PFSK-1 (cell line): Measurements from ENCODE around the gene C10orf71.

Experiments used
- POLR2AphosphoS5 ChIP-seq: IDR thresholded peaks from 2 replicates; pipeline ENCODE4 v1.6.1; 2012; ENCODE audit warnings: low read depth, mild to moderate bottlenecking, control low read depth, low read length, moderate library complexity
- SIN3A ChIP-seq: IDR thresholded peaks from 2 replicates; pipeline ENCODE4 v1.6.1; 2012; ENCODE audit warnings: mild to moderate bottlenecking, low read length, moderate library complexity, borderline replicate concordance; ENCODE audit not compliant: insufficient read depth
- TAF1 ChIP-seq: IDR thresholded peaks from 2 replicates; pipeline ENCODE4 v1.6.1; 2012; ENCODE audit warnings: low read length, control low read depth, borderline replicate concordance; ENCODE audit not compliant: insufficient read depth
- TF ChIP-seq, protein P1 (sequence below), 2 experiments: IDR thresholded peaks; 2 replicates each; pipeline versions ENCODE4 v1.6.1 to v1.8.0; 2011 to 2012; ENCODE audit warnings: low read depth in 2 of 2, low read length in 2 of 2, control low read depth in 1 of 2, inconsistent platforms in 1 of 2, mild to moderate bottlenecking in 1 of 2, moderate library complexity in 1 of 2; ENCODE audit not compliant: insufficient read depth in 1 of 2

DNA sequence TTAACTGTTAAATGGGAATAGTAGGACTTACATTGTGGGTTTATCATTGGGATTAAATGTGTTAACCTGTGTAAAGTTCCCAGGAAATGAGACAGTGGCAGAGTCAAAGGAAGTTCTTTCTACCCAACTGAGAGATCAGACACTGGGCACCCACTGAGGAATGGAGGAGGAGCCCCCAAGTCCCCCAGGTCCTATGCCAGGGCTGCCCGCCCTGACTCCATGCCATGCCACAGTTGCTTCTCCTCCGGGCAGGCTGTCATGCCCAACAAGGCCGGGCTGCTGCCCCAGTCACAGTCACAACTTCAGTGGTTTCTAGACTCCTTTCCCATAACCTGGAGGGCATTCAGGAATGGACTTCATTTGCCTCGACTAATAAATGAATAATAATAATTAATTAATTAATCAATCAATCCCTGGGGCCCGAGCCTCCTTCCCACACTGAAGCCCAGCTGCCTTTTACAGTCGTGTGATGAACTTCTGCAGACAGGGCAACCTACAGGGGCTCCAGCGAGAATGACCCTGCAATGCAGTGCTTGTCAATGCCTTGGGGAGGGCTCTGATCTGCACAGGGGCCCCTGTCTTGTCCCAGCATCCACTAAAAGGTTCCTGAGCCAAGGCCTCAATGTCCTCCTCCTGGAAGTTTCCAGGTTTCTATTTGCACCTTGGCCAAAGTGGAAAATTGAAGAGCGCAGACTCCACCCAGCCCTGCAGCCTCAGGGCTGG, 64.5 kb downstream of the C10orf71 start:
- TF ChIP-seq, protein P1, sequence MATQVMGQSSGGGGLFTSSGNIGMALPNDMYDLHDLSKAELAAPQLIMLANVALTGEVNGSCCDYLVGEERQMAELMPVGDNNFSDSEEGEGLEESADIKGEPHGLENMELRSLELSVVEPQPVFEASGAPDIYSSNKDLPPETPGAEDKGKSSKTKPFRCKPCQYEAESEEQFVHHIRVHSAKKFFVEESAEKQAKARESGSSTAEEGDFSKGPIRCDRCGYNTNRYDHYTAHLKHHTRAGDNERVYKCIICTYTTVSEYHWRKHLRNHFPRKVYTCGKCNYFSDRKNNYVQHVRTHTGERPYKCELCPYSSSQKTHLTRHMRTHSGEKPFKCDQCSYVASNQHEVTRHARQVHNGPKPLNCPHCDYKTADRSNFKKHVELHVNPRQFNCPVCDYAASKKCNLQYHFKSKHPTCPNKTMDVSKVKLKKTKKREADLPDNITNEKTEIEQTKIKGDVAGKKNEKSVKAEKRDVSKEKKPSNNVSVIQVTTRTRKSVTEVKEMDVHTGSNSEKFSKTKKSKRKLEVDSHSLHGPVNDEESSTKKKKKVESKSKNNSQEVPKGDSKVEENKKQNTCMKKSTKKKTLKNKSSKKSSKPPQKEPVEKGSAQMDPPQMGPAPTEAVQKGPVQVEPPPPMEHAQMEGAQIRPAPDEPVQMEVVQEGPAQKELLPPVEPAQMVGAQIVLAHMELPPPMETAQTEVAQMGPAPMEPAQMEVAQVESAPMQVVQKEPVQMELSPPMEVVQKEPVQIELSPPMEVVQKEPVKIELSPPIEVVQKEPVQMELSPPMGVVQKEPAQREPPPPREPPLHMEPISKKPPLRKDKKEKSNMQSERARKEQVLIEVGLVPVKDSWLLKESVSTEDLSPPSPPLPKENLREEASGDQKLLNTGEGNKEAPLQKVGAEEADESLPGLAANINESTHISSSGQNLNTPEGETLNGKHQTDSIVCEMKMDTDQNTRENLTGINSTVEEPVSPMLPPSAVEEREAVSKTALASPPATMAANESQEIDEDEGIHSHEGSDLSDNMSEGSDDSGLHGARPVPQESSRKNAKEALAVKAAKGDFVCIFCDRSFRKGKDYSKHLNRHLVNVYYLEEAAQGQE (IDR thresholded peaks at IDR 0.05; ENCODE audit: insufficient read depth in 1 of 2, low read depth in 2 of 2, low read length in 2 of 2) = no peak
- TF ChIP-seq POLR2AphosphoS5 (no peak), SIN3A (no peak), TAF1 (no peak)
